Epithelial cell of esophagus (primary cell): Measurements from ENCODE around the gene IRF4.

Experiments used
- DNase-seq: peaks from one replicate; pipeline ENCODE4 v3.0.0; 2010; ENCODE audit warnings: low read depth
- H3K4me3 ChIP-seq: 2 replicates; pipeline ENCODE4 v1.5.1; 2011; ENCODE audit warnings: mild to moderate bottlenecking, low read length, control low read depth
- TF ChIP-seq, protein P1 (sequence below): IDR thresholded peaks from 2 replicates; pipeline ENCODE4 v1.5.1; 2011; ENCODE audit warnings: low read depth, mild to moderate bottlenecking, low read length, control low read depth, inconsistent platforms; ENCODE audit not compliant: insufficient read depth; ENCODE audit errors: missing control alignments

Gene IRF4

DNA sequence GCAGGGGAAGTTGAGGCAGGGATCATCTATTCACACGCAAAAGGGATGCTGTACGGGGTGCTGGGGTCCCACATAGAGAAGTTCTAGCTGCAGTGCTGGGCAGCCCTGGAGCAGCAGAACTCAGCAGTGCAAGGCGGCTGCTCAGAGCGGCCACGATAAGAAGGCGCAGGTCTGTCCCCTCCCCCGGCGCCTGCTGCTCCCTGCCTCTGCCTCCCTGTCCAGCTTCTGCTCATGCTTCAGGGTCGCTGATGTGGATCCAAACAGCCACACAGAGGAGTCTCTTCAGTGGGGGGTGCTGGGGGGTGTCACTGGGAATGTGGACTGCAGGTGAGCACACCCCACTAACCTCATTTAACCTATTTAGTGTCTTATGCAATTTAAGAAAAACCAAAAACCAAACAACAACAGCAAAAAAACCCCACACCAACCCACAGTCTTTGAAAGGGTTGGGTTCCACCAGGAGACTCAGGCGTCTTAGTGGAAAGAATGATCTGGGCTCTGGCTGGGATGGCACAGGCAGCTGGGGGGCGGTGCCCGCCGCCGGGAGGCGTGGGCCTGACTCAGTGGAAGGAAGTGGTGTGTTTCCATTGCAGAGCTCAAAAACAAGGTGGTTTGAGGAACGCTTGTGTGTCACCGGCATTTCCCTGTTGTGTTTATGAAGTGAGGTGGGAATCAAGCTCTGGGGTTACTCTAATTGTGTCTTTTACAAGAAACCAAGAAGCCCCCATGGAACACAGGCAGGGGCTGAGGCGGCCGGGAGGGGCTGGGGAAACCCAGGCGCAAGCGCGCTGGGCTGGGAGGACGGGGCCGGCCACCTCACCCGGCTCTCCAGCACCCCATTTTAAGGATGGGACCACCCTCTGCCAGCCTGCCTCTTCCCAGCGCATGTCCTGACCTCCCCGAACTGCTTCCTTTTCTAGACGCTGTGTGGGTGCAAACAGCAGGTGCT lies 55.1 kb downstream of the IRF4 start:
- no peak for DNase-seq
- TF ChIP-seq, protein P1, sequence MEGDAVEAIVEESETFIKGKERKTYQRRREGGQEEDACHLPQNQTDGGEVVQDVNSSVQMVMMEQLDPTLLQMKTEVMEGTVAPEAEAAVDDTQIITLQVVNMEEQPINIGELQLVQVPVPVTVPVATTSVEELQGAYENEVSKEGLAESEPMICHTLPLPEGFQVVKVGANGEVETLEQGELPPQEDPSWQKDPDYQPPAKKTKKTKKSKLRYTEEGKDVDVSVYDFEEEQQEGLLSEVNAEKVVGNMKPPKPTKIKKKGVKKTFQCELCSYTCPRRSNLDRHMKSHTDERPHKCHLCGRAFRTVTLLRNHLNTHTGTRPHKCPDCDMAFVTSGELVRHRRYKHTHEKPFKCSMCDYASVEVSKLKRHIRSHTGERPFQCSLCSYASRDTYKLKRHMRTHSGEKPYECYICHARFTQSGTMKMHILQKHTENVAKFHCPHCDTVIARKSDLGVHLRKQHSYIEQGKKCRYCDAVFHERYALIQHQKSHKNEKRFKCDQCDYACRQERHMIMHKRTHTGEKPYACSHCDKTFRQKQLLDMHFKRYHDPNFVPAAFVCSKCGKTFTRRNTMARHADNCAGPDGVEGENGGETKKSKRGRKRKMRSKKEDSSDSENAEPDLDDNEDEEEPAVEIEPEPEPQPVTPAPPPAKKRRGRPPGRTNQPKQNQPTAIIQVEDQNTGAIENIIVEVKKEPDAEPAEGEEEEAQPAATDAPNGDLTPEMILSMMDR, result no peak
- H3K4me3 ChIP-seq, result no peak overlapping the region

DNA sequence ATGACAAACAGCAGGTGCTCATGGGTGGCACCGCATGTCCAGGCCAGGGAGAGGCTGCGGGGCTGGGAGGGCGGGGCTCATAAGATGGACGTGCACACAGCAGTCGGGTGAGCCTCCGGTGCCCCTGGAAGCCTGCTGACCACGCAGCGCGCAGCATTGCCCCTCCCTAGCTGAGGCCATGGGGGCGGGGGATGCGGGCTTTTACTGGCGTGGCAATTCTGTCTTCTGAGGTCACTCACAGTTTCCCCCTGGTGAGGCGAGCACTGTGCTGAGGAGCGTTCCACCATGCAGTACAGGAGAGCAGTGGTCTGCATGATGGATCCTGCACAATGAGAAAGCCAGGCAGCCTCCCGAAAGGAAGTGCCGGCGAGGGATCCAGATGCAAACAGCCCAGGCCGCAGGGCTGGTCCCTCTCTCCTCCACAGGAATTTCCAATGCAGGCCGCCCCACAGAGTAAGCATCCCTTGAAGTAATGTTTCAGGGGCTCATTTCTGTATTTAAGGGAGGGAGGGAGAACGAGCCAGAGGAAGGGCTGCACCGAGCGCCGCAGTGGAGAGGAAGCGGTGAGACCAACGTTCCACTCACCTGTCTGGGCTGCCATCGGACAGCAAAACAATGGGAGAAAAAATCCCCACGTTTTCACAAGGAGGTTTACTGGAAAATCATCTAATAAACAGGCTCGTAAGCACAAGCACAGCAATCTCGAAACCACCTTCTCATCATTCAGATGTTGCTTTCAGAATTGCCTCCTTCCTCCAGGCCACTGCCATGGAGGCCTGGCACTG lies 56.0 kb downstream of the IRF4 start:
- DNase-seq, result no peak
- TF ChIP-seq, protein P1, result no peak
- no peak overlapping the region for H3K4me3 ChIP-seq

- no peak overlapping the region for H3K4me3 ChIP-seq
- DNase-seq, result no peak
These were observed 56.9 kb downstream of the IRF4 start for GRCh38 chr6:448296-449056.

DNA sequence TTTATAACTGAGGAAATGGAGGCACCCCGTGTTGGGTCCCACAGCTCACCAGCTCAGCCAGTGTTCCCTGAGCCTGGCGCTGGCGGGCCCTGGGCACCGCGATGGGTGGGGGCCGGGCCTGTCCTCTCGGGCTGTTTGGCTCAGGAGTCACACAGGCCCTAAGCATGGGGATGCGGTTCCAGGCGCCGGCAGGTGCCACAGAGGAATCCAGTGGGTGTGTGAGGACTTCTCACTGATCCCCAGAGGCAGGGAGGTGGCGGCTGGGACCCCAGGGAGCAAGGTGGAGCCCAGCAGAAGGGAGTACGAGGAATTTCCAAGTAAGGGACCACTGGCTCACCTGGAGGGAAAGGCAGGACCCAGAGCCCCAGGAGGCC lies 57.5 kb downstream of the IRF4 start:
- TF ChIP-seq, protein P1, result no peak
- H3K4me3 ChIP-seq, result no peak overlapping the region
- no peak for DNase-seq

More at GRCh38 chr6:448296-449056, 56.9 kb downstream of the IRF4 start:
- TF ChIP-seq, protein P1, result no peak

DNA sequence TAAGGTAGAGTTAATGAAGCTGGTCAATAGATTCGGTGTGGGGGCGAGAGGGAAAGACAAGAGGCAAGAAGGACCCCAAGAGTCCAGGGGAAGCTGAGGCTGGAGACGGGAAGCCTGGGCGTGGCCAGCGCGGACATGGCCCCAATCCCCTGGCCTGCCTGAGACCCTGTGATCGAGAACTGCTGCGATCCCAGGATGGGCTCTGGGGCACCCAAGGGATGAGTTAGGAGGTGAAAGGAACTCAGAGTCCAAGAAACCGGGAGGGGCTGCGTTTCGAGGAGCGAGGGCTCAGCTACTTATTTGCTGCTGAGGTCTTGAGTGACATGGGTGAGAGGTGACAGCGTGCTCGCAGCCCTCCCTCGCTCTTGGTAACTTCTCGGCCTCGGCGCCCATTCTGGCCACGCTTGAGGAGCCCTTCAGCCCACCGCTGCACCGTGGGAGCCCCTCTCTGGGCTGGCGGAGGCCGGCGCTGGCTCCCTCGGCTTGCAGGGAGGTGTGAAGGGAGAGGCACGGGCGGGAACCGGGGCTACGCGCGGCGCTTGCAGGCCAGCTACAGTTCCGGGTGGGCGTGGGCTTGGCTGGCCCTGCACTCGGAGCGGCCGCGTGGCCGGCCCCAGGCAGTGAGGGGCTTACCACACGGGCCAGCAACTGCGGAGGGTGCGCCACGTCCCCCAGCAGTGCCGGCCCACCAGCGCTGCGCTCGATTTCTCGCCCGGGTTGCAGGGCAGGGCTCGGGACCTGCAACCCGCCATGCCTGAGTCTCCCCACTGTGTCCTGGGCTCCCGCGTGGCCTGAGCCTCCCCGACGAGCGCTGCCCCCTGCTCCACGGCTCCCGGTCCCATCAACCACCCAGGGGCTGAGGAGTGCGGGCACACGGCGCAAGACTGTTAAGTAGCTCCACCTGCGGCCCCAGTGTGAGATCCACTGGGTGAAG lies 58.2 kb downstream of the IRF4 start:
- no peak overlapping the region for H3K4me3 ChIP-seq
- TF ChIP-seq, protein P1, result no peak
- DNase-seq, result no peak

- H3K4me3 ChIP-seq, result no peak overlapping the region
- no peak for DNase-seq
- TF ChIP-seq, protein P1, result no peak
These were observed 59.8 kb downstream of the IRF4 start for GRCh38 chr6:451336-451735.
